Sigmoid colon (tissue), 7 donors: ENCODE results near the gene FBXO3. TPM values are rescaled to one million over a fixed set of nuclear protein-coding genes. Genes with fewer than 3 reads are reported as not detected.
A peak's percentile ranks its signal among the peaks of the same experiment; 100 is the strongest.

ENCODE experiments used
- DNase-seq: peaks from one replicate; pipeline ENCODE4 v3.0.0-alpha.2; 2019
- H3K27ac ChIP-seq, 4 donors: fragments of 200-600 bp; sonication (generic); one replicate each; pipeline ENCODE4 v1.5.1; 2016 to 2019; ENCODE audit warnings: mild to moderate bottlenecking in 1 of 4
- H3K27me3 ChIP-seq, 3 donors: fragments of 200-600 bp; sonication (generic); one replicate each; pipeline ENCODE4 v1.5.1; 2019; ENCODE audit warnings: mild to moderate bottlenecking in 1 of 3
- H3K36me3 ChIP-seq, 4 donors: fragments of 200-600 bp; sonication (generic); one replicate each; pipeline ENCODE4 v1.5.1; 2016 to 2019
- H3K4me1 ChIP-seq, 4 donors: fragments of 200-600 bp; sonication (generic); one replicate each; pipeline ENCODE4 v1.5.1; 2017 to 2019
- H3K4me3 ChIP-seq, 4 donors: fragments of 200-600 bp; sonication (generic); one replicate each; pipeline ENCODE4 v1.5.1; 2017 to 2019; ENCODE audit warnings: mild to moderate bottlenecking in 2 of 4, moderate library complexity in 1 of 4
- H3K9me3 ChIP-seq, 4 donors: fragments of 200-600 bp in 3 of 4; sonication (generic) in 3 of 4; one replicate each; pipeline versions ENCODE4 v1.5.1 to v1.6.1; 2013 to 2019
- CTCF ChIP-seq, 4 experiments: fragments of 450-650 bp in 3 of 4; fragments of 200-600 bp in 1 of 4; IDR thresholded peaks; one replicate each; pipeline ENCODE4 v1.5.1; 2016 to 2019; ENCODE audit warnings: antibody characterized with exemption in 4 of 4, mild to moderate bottlenecking in 3 of 4, moderate library complexity in 2 of 4
- EP300 ChIP-seq, 4 donors: sonication (generic); formaldehyde crosslinking; IDR thresholded peaks; one replicate each; pipeline ENCODE4 v1.6.1; 2017; ENCODE audit warnings: antibody characterized with exemption in 4 of 4
- POLR2A ChIP-seq, 2 donors: fragments of 450-650 bp; IDR thresholded peaks; one replicate each; pipeline ENCODE4 v1.6.1; 2016; ENCODE audit warnings: antibody characterized with exemption in 2 of 2, mild to moderate bottlenecking in 2 of 2, moderate library complexity in 2 of 2
- POLR2AphosphoS5 ChIP-seq, 4 donors: sonication (generic); formaldehyde crosslinking; IDR thresholded peaks; one replicate each; pipeline ENCODE4 v1.6.1; 2017; ENCODE audit warnings: antibody characterized with exemption in 4 of 4
- WGBS, 2 donors: extraction: QIAGEN DNeasy Blood & Tissue Kit; methylation state at CpG; one replicate each; pipeline ENCODE4 v1.1.7; 2013; 5-methylcytosine and 5-hydroxymethylcytosine counted together
- intact Hi-C: fragments of 100-400 bp; cut with DNase I; formaldehyde crosslinking; loops from one replicate; pipeline ENCODE4 v1.15.1; 2023
- polyA plus RNA-seq, 3 donors: library from polyadenylated mRNA; stranded (reverse); fragments of 200-250 nt; gene quantifications; one replicate each; pipeline ENCODE4 v1.2.3, GENCODE V29; 2013
- total RNA-seq, 4 donors: library from RNA; depleted of rRNA; stranded (reverse); fragments of >200 nt; gene quantifications; one replicate each; pipeline ENCODE4 v1.1.0, GENCODE V29; 2016
- donor health status: healthy with polysubstance abuse.
- donor health status: Bipolar disorder and iron deficiency.
- donor health status: healthy.

FBXO3 gene
- total and polyA plus RNA-seq, 7 donors = 20.2 to 53.5 (median 36.8) TPM

GRCh38 chr11:33706546-33706945 is 67.8 kb downstream of the FBXO3 start:
- intact Hi-C loops = no loop called here
- 41 to 61% methylated on average over 2 of the region's 2 CpGs for WGBS, 2 donors
- DNase-seq = no peak
- Histone ChIP-seq H3K27me3 (no peaks in the 10 kb centered on the region), H3K4me3 (no peak overlapping the region), H3K4me1 (peaks cover 0 to 19% (median 11%) of the 10 kb centered on the region in 4 donors), H3K27ac (peak overlapping the region; percentile 16 to 65 (median 25)), H3K9me3 (no peaks in the 10 kb centered on the region), H3K36me3 (peaks cover 13 to 53% (median 20%) of the 10 kb centered on the region in 4 donors)
- TF ChIP-seq CTCF (IDR thresholded peaks at IDR 0.05) (no peak), POLR2AphosphoS5 (IDR thresholded peaks at IDR 0.05) (peak in 1 of 4 donors; percentile 20)

GRCh38 chr11:33704240-33705002 is 69.9 kb downstream of the FBXO3 start:
- no peaks in the 10 kb centered on the region for H3K9me3 ChIP-seq
- intact Hi-C loops = loop anchor here (5.0 kb wide), 1 partner anchor 33 kb away; the partner anchor contains the start of gene CD59
- TF ChIP-seq POLR2AphosphoS5 (IDR thresholded peaks at IDR 0.05) (no peak), EP300 (IDR thresholded peaks at IDR 0.05) (no peak), CTCF (IDR thresholded peaks at IDR 0.05) (no peak)
- DNase-seq = no peak
- no peak overlapping the region for H3K4me3 ChIP-seq
- WGBS, 2 donors = 80 to 85% methylated on average over 7 of the region's 7 CpGs
- H3K36me3 ChIP-seq = peaks cover 7 to 37% (median 11%) of the 10 kb centered on the region in 4 donors
- H3K4me1 ChIP-seq = peaks cover 0 to 28% (median 21%) of the 10 kb centered on the region in 4 donors
- H3K27me3 ChIP-seq = no peaks in the 10 kb centered on the region
- peak overlapping the region; percentile 39 to 75 (median 42) for H3K27ac ChIP-seq

GRCh38 chr11:33703788-33704187 is 70.5 kb downstream of the FBXO3 start:
- Histone ChIP-seq H3K27me3 (no peaks in the 10 kb centered on the region), H3K4me1 (peaks cover 0 to 28% (median 18%) of the 10 kb centered on the region in 4 donors), H3K4me3 (no peak overlapping the region), H3K36me3 (peaks cover 3 to 31% (median 6%) of the 10 kb centered on the region in 4 donors), H3K9me3 (no peaks in the 10 kb centered on the region), H3K27ac (peak overlapping the region; percentile 39 to 75 (median 42))
- intact Hi-C loops = loop anchor here (5.0 kb wide), 1 partner anchor 34 kb away; the partner anchor contains the start of gene CD59
- 55 to 77% methylated on average over 4 of the region's 4 CpGs for WGBS, 2 donors
- DNase-seq = no peak
- TF ChIP-seq CTCF (IDR thresholded peaks at IDR 0.05) (no peak), EP300 (IDR thresholded peaks at IDR 0.05) (no peak)

GRCh38 chr11:33703234-33703633 is 71.1 kb downstream of the FBXO3 start:
- DNase-seq = no peak
- Histone ChIP-seq H3K27ac (peak overlapping the region in 2 of 4 donors; percentile 75), H3K9me3 (no peaks in the 10 kb centered on the region), H3K27me3 (no peaks in the 10 kb centered on the region), H3K4me3 (no peak overlapping the region), H3K4me1 (peaks cover 0 to 28% (median 17%) of the 10 kb centered on the region in 4 donors), H3K36me3 (peaks cover 0 to 26% (median 5%) of the 10 kb centered on the region in 4 donors)
- intact Hi-C loops = loop anchor here (5.0 kb wide), 1 partner anchor 34 kb away; the partner anchor contains the start of gene CD59
- WGBS, 2 donors = 21 to 73% methylated on average over 5 of the region's 5 CpGs
- TF ChIP-seq EP300 (IDR thresholded peaks at IDR 0.05) (no peak), POLR2A (IDR thresholded peaks at IDR 0.05) (no peak), POLR2AphosphoS5 (IDR thresholded peaks at IDR 0.05) (peak in 2 of 4 donors; percentile 11 to 23), CTCF (IDR thresholded peaks at IDR 0.05) (no peak)
